GM19043 (cell line): Measurements from ENCODE around the gene ORC4.
"Not testable (repeated sequence)": the region's sequence is repeated elsewhere in the genome, so short reads cannot be mapped to it uniquely, and the experiment has no call there.

Experiments used
- ATAC-seq: cut with Tn5 transposase; IDR thresholded peaks from one replicate; pipeline ENCODE4 v1.9.1; 2021; ENCODE audit warnings: low read depth; ENCODE audit not compliant: unreplicated experiment

Gene ORC4

GRCh38 chr2:148021059-148021861 lies 723 bp upstream of the ORC4 start, which contains the start of gene MBD5:
Gene MBD5, plus strand, starts transcription at chr2:148021091.
- ATAC-seq: peak; percentile 26

- no peak for ATAC-seq
Observed at GRCh38 chr2:148014616-148015015, 5.9 kb downstream of the ORC4 start.

- no peak for ATAC-seq
Observed at GRCh38 chr2:148013876-148014275, 6.7 kb downstream of the ORC4 start.

- ATAC-seq: not testable (repeated sequence)
Observed at GRCh38 chr2:148008411-148008810, 12.1 kb downstream of the ORC4 start.

GRCh38 chr2:148007219-148007900 lies 13.2 kb downstream of the ORC4 start:
- no peak for ATAC-seq

- no peak for ATAC-seq
Observed at GRCh38 chr2:148006249-148007007, 14.1 kb downstream of the ORC4 start.

- not testable (repeated sequence) for ATAC-seq
Observed at GRCh38 chr2:148002420-148002819, 18.1 kb downstream of the ORC4 start.

- no peak for ATAC-seq
Observed at GRCh38 chr2:148000095-148000494, 20.4 kb downstream of the ORC4 start.

GRCh38 chr2:147999126-147999525 lies 21.4 kb downstream of the ORC4 start:
- ATAC-seq: no peak

- ATAC-seq: no peak
Observed at GRCh38 chr2:147998203-147998602, 22.3 kb downstream of the ORC4 start.

- no peak for ATAC-seq
Observed at GRCh38 chr2:147996828-147997227, 23.7 kb downstream of the ORC4 start.

- not testable (repeated sequence) for ATAC-seq
Observed at GRCh38 chr2:147994965-147995364, 25.6 kb downstream of the ORC4 start.

GRCh38 chr2:147989809-147990403 lies 30.6 kb downstream of the ORC4 start:
- ATAC-seq: peak; percentile 69

GRCh38 chr2:147989102-147989501 lies 31.4 kb downstream of the ORC4 start:
- ATAC-seq: no peak

- no peak for ATAC-seq
Observed at GRCh38 chr2:147980940-147981528, 39.5 kb downstream of the ORC4 start.

GRCh38 chr2:147977679-147978078 lies 42.9 kb downstream of the ORC4 start:
- no peak for ATAC-seq

GRCh38 chr2:147976102-147976501 lies 44.4 kb downstream of the ORC4 start:
- no peak for ATAC-seq

GRCh38 chr2:147968571-147968970 lies 52.0 kb downstream of the ORC4 start:
- no peak for ATAC-seq

GRCh38 chr2:147952118-147952517 lies 68.4 kb downstream of the ORC4 start:
- no peak for ATAC-seq

GRCh38 chr2:147945660-147946059 lies 74.9 kb downstream of the ORC4 start:
- no peak for ATAC-seq
